ENCODE measurements around the gene XG.
"Not testable (repeated sequence)": the region's sequence is repeated elsewhere in the genome, so short reads cannot be mapped to it uniquely, and the experiment has no call there.

The XG gene

GRCh38 chrX:2733286-2733685 lies 18.6 kb upstream of the XG start:
- DNase-seq (ENCODE audit: low read depth in 2 of 2), result no peak

- no peak for DNase-seq (ENCODE audit: low read depth in 2 of 2)
Measured at GRCh38 chrX:2735270-2735669, 16.6 kb upstream of the XG start.

- DNase-seq (ENCODE audit: low read depth in 2 of 2), result no peak
Measured at GRCh38 chrX:2740672-2741071, 11.2 kb upstream of the XG start.

- DNase-seq (ENCODE audit: low read depth in 2 of 2), result no peak
Measured at GRCh38 chrX:2741386-2741785, 10.5 kb upstream of the XG start.

- DNase-seq (ENCODE audit: low read depth in 2 of 2), result not testable (repeated sequence)
Measured at GRCh38 chrX:2746250-2746649, 5.6 kb upstream of the XG start.

GRCh38 chrX:2748171-2748814 lies 3.5 kb upstream of the XG start:
- DNase-seq (ENCODE audit: low read depth in 2 of 2), result no peak

GRCh38 chrX:2748815-2749188 lies 3.0 kb upstream of the XG start:
- no peak for DNase-seq (ENCODE audit: low read depth in 2 of 2)

GRCh38 chrX:2751291-2751690 lies 549 bp upstream of the XG start:
- DNase-seq (ENCODE audit: low read depth in 2 of 2), result no peak

- DNase-seq (ENCODE audit: low read depth in 2 of 2), result not testable (repeated sequence)
Measured at GRCh38 chrX:2752441-2752840, 601 bp downstream of the XG start.

- DNase-seq (ENCODE audit: low read depth in 2 of 2), result not testable (repeated sequence)
Measured at GRCh38 chrX:2755163-2755715, 3.4 kb downstream of the XG start.

GRCh38 chrX:2756548-2756947 lies 4.7 kb downstream of the XG start:
- DNase-seq (ENCODE audit: low read depth in 2 of 2), result no peak

GRCh38 chrX:2761246-2761645 lies 9.4 kb downstream of the XG start:
- no peak for DNase-seq (ENCODE audit: low read depth in 2 of 2)

GRCh38 chrX:2762671-2763070 lies 10.8 kb downstream of the XG start:
- DNase-seq (ENCODE audit: low read depth in 2 of 2), result not testable (repeated sequence)

- DNase-seq (ENCODE audit: low read depth in 2 of 2), result not testable (repeated sequence)
Measured at GRCh38 chrX:2764766-2765548, 13.1 kb downstream of the XG start.

GRCh38 chrX:2765549-2765830 lies 13.7 kb downstream of the XG start:
- DNase-seq (ENCODE audit: low read depth in 2 of 2), result no peak

- DNase-seq (ENCODE audit: low read depth in 2 of 2), result no peak
Measured at GRCh38 chrX:2766906-2767305, 15.1 kb downstream of the XG start.

GRCh38 chrX:2767631-2768455 lies 16.0 kb downstream of the XG start:
- no peak for DNase-seq (ENCODE audit: low read depth in 2 of 2)

GRCh38 chrX:2769615-2770014 lies 17.8 kb downstream of the XG start:
- DNase-seq (ENCODE audit: low read depth in 2 of 2), result no peak

- DNase-seq (ENCODE audit: low read depth in 2 of 2), result not testable (repeated sequence)
Measured at GRCh38 chrX:2773166-2774055, 21.6 kb downstream of the XG start.

GRCh38 chrX:2774057-2774456 lies 22.2 kb downstream of the XG start:
- DNase-seq (ENCODE audit: low read depth in 2 of 2), result no peak

GRCh38 chrX:2774776-2775175 lies 22.9 kb downstream of the XG start:
- DNase-seq (ENCODE audit: low read depth in 2 of 2), result no peak

All from stimulated activated CD8-positive, alpha-beta memory T cell treated with anti-CD3 and anti-CD28 coated beads, Interleukin-7, amount 100 ng/mL, for 4 hours (primary cell).